ENCODE measurements around the gene POLE.

The POLE gene

GRCh38 chr12:132593521-132593920, 93.6 kb downstream of the POLE start:
- DNase-seq: no peak

GRCh38 chr12:132593071-132593470, 94.1 kb downstream of the POLE start:
- no peak for DNase-seq

- DNase-seq: no peak
These were observed 94.7 kb downstream of the POLE start for GRCh38 chr12:132592282-132592970.

GRCh38 chr12:132591107-132591935, 95.8 kb downstream of the POLE start:
- DNase-seq: no peak

- no peak for DNase-seq
These were observed 98.1 kb downstream of the POLE start for GRCh38 chr12:132588821-132589669.

GRCh38 chr12:132588319-132588718, 98.8 kb downstream of the POLE start:
- no peak for DNase-seq

GRCh38 chr12:132587781-132588180, 99.4 kb downstream of the POLE start:
- DNase-seq: no peak

- DNase-seq: no peak
These were observed 100.2 kb downstream of the POLE start for GRCh38 chr12:132586929-132587328.

- DNase-seq: no peak
These were observed 102.0 kb downstream of the POLE start for GRCh38 chr12:132585177-132585576.

- DNase-seq: no peak
These were observed 102.7 kb downstream of the POLE start for GRCh38 chr12:132584429-132584828.

GRCh38 chr12:132583736-132584135, 103.4 kb downstream of the POLE start:
- no peak for DNase-seq

- no peak for DNase-seq
These were observed 103.8 kb downstream of the POLE start for GRCh38 chr12:132583411-132583710.

GRCh38 chr12:132582582-132583410, 104.3 kb downstream of the POLE start:
- no peak for DNase-seq

- DNase-seq: no peak
These were observed 105.1 kb downstream of the POLE start for GRCh38 chr12:132582058-132582420.

- DNase-seq: no peak
These were observed 105.6 kb downstream of the POLE start for GRCh38 chr12:132581348-132582057.

- DNase-seq: no peak
These were observed 106.3 kb downstream of the POLE start for GRCh38 chr12:132580701-132581292.

GRCh38 chr12:132579744-132580143, 107.4 kb downstream of the POLE start:
- no peak for DNase-seq

- DNase-seq: no peak
These were observed 108.3 kb downstream of the POLE start for GRCh38 chr12:132578826-132579225.

- DNase-seq: no peak
These were observed 109.0 kb downstream of the POLE start for GRCh38 chr12:132578118-132578517.

- no peak for DNase-seq
These were observed 109.8 kb downstream of the POLE start for GRCh38 chr12:132577191-132577920.

GRCh38 chr12:132576701-132577100, 110.4 kb downstream of the POLE start:
- no peak for DNase-seq
